H1 (cell line): ENCODE results near the gene AP1S1. TPM values are rescaled to one million over a fixed set of nuclear protein-coding genes. Genes with fewer than 3 reads are reported as not detected.
A peak's percentile ranks its signal among the peaks of the same experiment; 100 is the strongest.

Source experiments
- CTCF ChIA-PET: fragments of 300-600 bp; sonication (Branson Sonifier 250); formaldehyde crosslinking; loops from one replicate; lab custom pipeline; 2021; ENCODE audit not compliant: partially characterized antibody; lab: Charles Lee
- POLR2A ChIA-PET: fragments of 300-600 bp; sonication (Branson Sonifier 250); formaldehyde crosslinking; loops from one replicate; lab custom pipeline; 2021; ENCODE audit warnings: inconsistent platforms; ENCODE audit not compliant: partially characterized antibody; lab: Charles Lee
- DNase-seq, 2 experiments: peaks; one replicate each; pipeline versions ENCODE4 v3.0.0 to v3.0.0-alpha.2; 2010 to 2022; ENCODE audit warnings: low spot score in 2 of 2, low read depth in 1 of 2, mixed read lengths in 1 of 2
- FAIRE-seq: peaks from 2 replicates; lab custom pipeline; 2011; peaks lifted over from hg19 to GRCh38; lab: Jason Lieb, UNC
- H2AFZ ChIP-seq: 2 replicates; pipeline ENCODE4 v1.8.1; 2012; ENCODE audit warnings: low read length, inconsistent platforms
- H2AK5ac ChIP-seq: 2 replicates; pipeline ENCODE4 v1.6.1; 2013; ENCODE audit warnings: low read depth, low read length
- H2BK120ac ChIP-seq: replicated peaks from 2 replicates; pipeline ENCODE3; 2013; ENCODE audit warnings: low read depth, low read length, inconsistent platforms
- H2BK12ac ChIP-seq: 2 replicates; pipeline ENCODE4 v1.6.1; 2013; ENCODE audit warnings: low read depth, low read length
- H2BK15ac ChIP-seq: 2 replicates; pipeline ENCODE4 v1.6.1; 2013; ENCODE audit warnings: low read length
- H2BK20ac ChIP-seq: 2 replicates; pipeline ENCODE4 v1.6.1; 2013; ENCODE audit warnings: low read length
- H2BK5ac ChIP-seq: 2 replicates; pipeline ENCODE4 v1.6.1; 2013; ENCODE audit warnings: low read depth, low read length
- H3K14ac ChIP-seq: 2 replicates; pipeline ENCODE4 v1.6.1; 2013; ENCODE audit warnings: inconsistent platforms; ENCODE audit not compliant: insufficient read length
- H3K18ac ChIP-seq: 2 replicates; pipeline ENCODE4 v1.6.1; 2013; ENCODE audit warnings: low read length; ENCODE audit errors: extremely low read depth
- H3K23ac ChIP-seq: 2 replicates; pipeline ENCODE4 v1.6.1; 2013; ENCODE audit warnings: inconsistent platforms; ENCODE audit not compliant: insufficient read length
- H3K23me2 ChIP-seq: 2 replicates; pipeline ENCODE4 v1.6.1; 2013; ENCODE audit warnings: low read depth, low read length
- H3K27ac ChIP-seq: 2 replicates; pipeline ENCODE4 v1.6.1; 2011; ENCODE audit warnings: low read depth, low read length, inconsistent platforms
- H3K27me3 ChIP-seq, 4 experiments: replicated peaks in 1 of 4; 1 replicate in 1 of 4; 2 replicates in 3 of 4; pipeline versions ENCODE4 v1.6.1 to v1.8.1; 2011 to 2013; ENCODE audit warnings: low read length in 3 of 4, mild to moderate bottlenecking in 3 of 4, inconsistent platforms in 2 of 4, mixed read lengths in 2 of 4, moderate library complexity in 1 of 4; ENCODE audit not compliant: control insufficient read depth in 3 of 4, insufficient read depth in 3 of 4; ENCODE audit errors: extremely low read depth in 1 of 4
- H3K36me3 ChIP-seq, 4 experiments: 2 replicates each; pipeline versions ENCODE4 v1.6.1 to v1.8.1; 2011 to 2013; ENCODE audit warnings: mild to moderate bottlenecking in 4 of 4, low read length in 3 of 4, moderate library complexity in 2 of 4, control low read depth in 1 of 4, inconsistent platforms in 1 of 4; ENCODE audit not compliant: insufficient read depth in 4 of 4, control insufficient read depth in 2 of 4
- H3K4ac ChIP-seq: replicated peaks from 2 replicates; pipeline ENCODE3; 2013; ENCODE audit warnings: low read length, low read depth, mixed read lengths, inconsistent platforms; ENCODE audit not compliant: insufficient read length
- H3K4me1 ChIP-seq, 4 experiments: replicated peaks in 1 of 4; 1 replicate in 1 of 4; 2 replicates in 3 of 4; pipeline versions ENCODE4 v1.6.1 to v1.8.1; 2011 to 2013; ENCODE audit warnings: low read length in 3 of 4, inconsistent platforms in 2 of 4, mixed read lengths in 1 of 4; ENCODE audit not compliant: insufficient read depth in 4 of 4, control insufficient read depth in 3 of 4
- H3K4me2 ChIP-seq, 2 experiments: 2 replicates each; pipeline versions ENCODE4 v1.6.1 to v1.8.1; 2011 to 2013; ENCODE audit warnings: low read depth in 2 of 2, low read length in 2 of 2, control low read depth in 1 of 2, inconsistent platforms in 1 of 2, mild to moderate bottlenecking in 1 of 2; ENCODE audit not compliant: insufficient read depth in 1 of 2
- H3K4me3 ChIP-seq, 4 experiments: fragments of 200-600, 300-600 bp in 1 of 4; sonication (generic), shearing (Covaris generic), sonication (Bioruptor Twin) in 1 of 4; 2 replicates each; pipeline versions ENCODE4 v1.5.1 to v1.8.1; 2011 to 2016; ENCODE audit warnings: low read length in 4 of 4, low read depth in 3 of 4, control low read depth in 2 of 4, inconsistent platforms in 2 of 4, mild to moderate bottlenecking in 2 of 4, mixed read lengths in 1 of 4, moderate library complexity in 1 of 4; ENCODE audit not compliant: insufficient read depth in 2 of 4; ENCODE audit errors: extremely low read depth in 1 of 4
- H3K56ac ChIP-seq: replicated peaks from 2 replicates; pipeline ENCODE3; 2013; ENCODE audit warnings: low read depth, mild to moderate bottlenecking, mixed read lengths, low read length, inconsistent platforms; ENCODE audit not compliant: insufficient read length
- H3K79me1 ChIP-seq: 2 replicates; pipeline ENCODE4 v1.6.1; 2013; ENCODE audit warnings: low read depth, low read length, control low read depth
- H3K79me2 ChIP-seq, 2 experiments: 2 replicates each; pipeline versions ENCODE4 v1.6.1 to v1.8.1; 2012 to 2013; ENCODE audit warnings: low read length in 2 of 2, mild to moderate bottlenecking in 2 of 2, inconsistent platforms in 1 of 2; ENCODE audit not compliant: insufficient read depth in 2 of 2, control insufficient read depth in 1 of 2
- H3K9ac ChIP-seq, 4 experiments: replicated peaks in 1 of 4; 1 replicate in 1 of 4; 2 replicates in 3 of 4; pipeline versions ENCODE4 v1.6.1 to v1.8.1; 2011 to 2013; ENCODE audit warnings: low read depth in 3 of 4, low read length in 3 of 4, control low read depth in 2 of 4, mild to moderate bottlenecking in 2 of 4, moderate library complexity in 2 of 4, inconsistent platforms in 1 of 4; ENCODE audit errors: extremely low read depth in 1 of 4
- H3K9me3 ChIP-seq, 2 experiments: 2 replicates each; pipeline versions ENCODE4 v1.6.1 to v1.8.1; 2012 to 2013; ENCODE audit warnings: mild to moderate bottlenecking in 2 of 2, moderate library complexity in 2 of 2, control low read depth in 1 of 2, inconsistent platforms in 1 of 2, low read depth in 1 of 2, low read length in 1 of 2, mixed read lengths in 1 of 2; ENCODE audit not compliant: insufficient read depth in 2 of 2
- H4K20me1 ChIP-seq, 2 experiments: replicated peaks in 1 of 2; 2 replicates each; pipeline versions ENCODE3 to v1.8.1; 2011 to 2013; ENCODE audit warnings: inconsistent platforms in 2 of 2, low read length in 2 of 2, mild to moderate bottlenecking in 1 of 2; ENCODE audit not compliant: insufficient read depth in 2 of 2, control insufficient read depth in 1 of 2
- H4K5ac ChIP-seq: 2 replicates; pipeline ENCODE4 v1.6.1; 2013; ENCODE audit warnings: low read length, low read depth, mixed read lengths, inconsistent platforms; ENCODE audit not compliant: insufficient read length
- H4K8ac ChIP-seq: 2 replicates; pipeline ENCODE4 v1.8.0; 2013; ENCODE audit warnings: mild to moderate bottlenecking, moderate library complexity, low read length, inconsistent platforms; ENCODE audit not compliant: insufficient read depth; ENCODE audit errors: extremely low read depth
- H4K91ac ChIP-seq: replicated peaks from 2 replicates; pipeline ENCODE3; 2013; ENCODE audit warnings: low read length, mixed read lengths, inconsistent platforms; ENCODE audit not compliant: insufficient read length
- KDM1A ChIP-seq: fragments of 200-600, 300-600 bp; sonication (generic); IDR thresholded peaks from 2 replicates; pipeline ENCODE4 v1.7.1; 2016; ENCODE audit warnings: mild to moderate bottlenecking, low read length, borderline replicate concordance
- WGBS, 2 experiments: shearing (Covaris generic) in 1 of 2; methylation state at CpG; one replicate each; pipeline versions ENCODE4 v1.1.6 to v1.1.7; 2013 to 2015; ENCODE audit warnings: low lambda C conversion rate in 2 of 2, mixed read lengths in 2 of 2, inconsistent platforms in 1 of 2, low coverage in 1 of 2, missing lambda C conversion rate in 1 of 2; ENCODE audit not compliant: insufficient replicate concordance in 2 of 2, insufficient coverage in 1 of 2, insufficient read length in 1 of 2; ENCODE audit errors: extremely low coverage in 1 of 2, missing lambda C conversion rate in 1 of 2; 5-methylcytosine and 5-hydroxymethylcytosine counted together
- polyA plus RNA-seq, 7 experiments: library from polyadenylated mRNA; depleted of rRNA in 3 of 7; stranded (reverse) in 5 of 7; unstranded in 2 of 7; fragments of >200 nt in 5 of 7; fragments of 200-250 nt in 2 of 7; gene quantifications; 1 replicate in 5 of 7; 2 replicates in 1 of 7; 4 replicates in 1 of 7; pipeline versions ENCODE4 v1.2.1 to v1.2.3, GENCODE V29; 2011 to 2013; ENCODE audit warnings: missing spikeins in 2 of 7, mixed read lengths in 2 of 7
- total RNA-seq: library from RNA; stranded (reverse); fragmentation: NEBNext Ultra II Directional; extraction: Animal tissue kit (Norgen Biotek cat#: 25700); gene quantifications from 2 replicates; pipeline ENCODE4 v1.2.1, GENCODE V29; 2021
- TF ChIP-seq, protein P1 (sequence below): IDR thresholded peaks from 2 replicates; pipeline ENCODE4 v1.6.1; 2011; ENCODE audit warnings: low read depth, mild to moderate bottlenecking, low read length; ENCODE audit not compliant: insufficient read depth
- TF ChIP-seq, protein P2 (sequence below): IDR thresholded peaks from 2 replicates; pipeline ENCODE4 v1.6.1; 2012; ENCODE audit warnings: inconsistent platforms

Gene AP1S1
- total and polyA plus RNA-seq, 2 of the 8 experiments (the other 6 are each of a cell fraction or from before 2014, with no cell fraction given) = 56.1 to 59.3 TPM

DNA sequence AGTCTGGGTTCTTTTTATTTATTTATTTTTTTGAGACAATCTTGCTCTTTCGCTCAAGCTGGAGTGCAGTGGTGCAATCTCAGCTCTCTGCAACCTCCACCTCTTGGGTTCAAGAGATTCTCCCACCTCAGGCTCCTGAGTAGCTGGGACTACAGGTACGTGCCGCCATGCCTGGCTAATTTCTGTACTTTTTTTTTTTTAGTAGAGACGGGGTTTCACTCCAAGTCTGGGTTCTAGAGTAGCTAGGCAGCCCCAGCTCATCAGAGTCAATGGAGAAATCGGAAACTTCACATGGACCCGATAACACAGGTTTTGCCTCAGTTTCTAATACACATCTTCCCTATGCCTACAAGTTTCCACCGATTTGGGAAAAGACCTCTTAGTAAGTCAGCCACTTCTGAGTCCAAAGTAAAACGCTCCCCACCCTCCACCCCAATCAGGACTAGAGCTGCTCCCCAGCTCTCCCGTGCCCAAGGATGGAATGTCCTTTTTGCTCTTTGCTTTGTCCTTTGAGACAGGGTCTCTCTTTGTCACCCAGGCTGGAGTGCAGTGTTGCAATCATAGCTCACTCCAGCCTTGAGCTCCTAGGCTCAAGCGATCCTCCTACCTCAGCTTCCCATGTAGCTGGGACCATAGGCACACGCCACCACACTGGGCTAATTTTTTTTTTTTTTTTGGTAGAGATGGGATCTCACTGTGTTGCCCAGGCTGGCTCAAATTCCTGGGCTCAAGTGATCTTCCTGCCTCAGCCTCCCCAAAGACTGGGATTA, 31.2 kb upstream of the AP1S1 start:
- H2BK12ac ChIP-seq = peak overlapping the region; percentile 96; the same call in 1 of the 2 replicates
- no peak for FAIRE-seq
- H2AK5ac ChIP-seq = no peak overlapping the region
- no peaks in the 10 kb centered on the region; the same call in 1 of the 2 replicates for H3K23me2 ChIP-seq
- H3K36me3 ChIP-seq = no peaks in the 10 kb centered on the region
- no peak overlapping the region for H3K9ac ChIP-seq
- H3K9me3 ChIP-seq = peaks cover 0 to 4% of the 10 kb centered on the region in 2 experiments; a peak in 1 of 4 replicates
- H4K5ac ChIP-seq = no peak overlapping the region
- TF ChIP-seq, protein P1, sequence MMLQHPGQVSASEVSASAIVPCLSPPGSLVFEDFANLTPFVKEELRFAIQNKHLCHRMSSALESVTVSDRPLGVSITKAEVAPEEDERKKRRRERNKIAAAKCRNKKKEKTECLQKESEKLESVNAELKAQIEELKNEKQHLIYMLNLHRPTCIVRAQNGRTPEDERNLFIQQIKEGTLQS = no peak
- TF ChIP-seq, protein P2, sequence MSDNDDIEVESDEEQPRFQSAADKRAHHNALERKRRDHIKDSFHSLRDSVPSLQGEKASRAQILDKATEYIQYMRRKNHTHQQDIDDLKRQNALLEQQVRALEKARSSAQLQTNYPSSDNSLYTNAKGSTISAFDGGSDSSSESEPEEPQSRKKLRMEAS = no peak
- TF ChIP-seq KDM1A = 0 out of 2 replicates have a peak, but pooled peaks have one; percentile 43
- ChIA-PET POLR2A (interaction anchor here (0.6 to 2.1 kb wide), 9 partner anchors 11 to 122 kb away, joined by 3 to 8 read pairs (median 3); partner anchors contain the start of gene FIS1), CTCF (interaction anchor here (0.7 to 8.3 kb wide), 11 partner anchors 12 to 271 kb away, joined by 3 to 80 read pairs (median 4); partner anchors contain the start of gene SLC12A9)
- H2BK20ac ChIP-seq = 0 out of 2 replicates have a peak overlapping the region, but pooled peaks have one; percentile 9
- no peaks in the 10 kb centered on the region for H4K20me1 ChIP-seq
- peaks cover 8 to 22% (median 14%) of the 10 kb centered on the region in 4 experiments for H3K4me1 ChIP-seq
- H3K79me1 ChIP-seq = no peaks in the 10 kb centered on the region
- H2BK15ac ChIP-seq = 0 out of 2 replicates have a peak overlapping the region, but pooled peaks have one; percentile 3
- no peak overlapping the region for H3K56ac ChIP-seq
- peak overlapping the region; percentile 88; the same call in 1 of the 2 replicates for H2BK5ac ChIP-seq
- no peak overlapping the region for H4K91ac ChIP-seq
- 89% methylated on average over 11 of the region's 11 CpGs; no CpG with 5 or more reads in 1 of the 2 experiments for WGBS, 2 experiments
- H4K8ac ChIP-seq = no peak overlapping the region; the same call in 1 of the 2 replicates
- no peak for DNase-seq
- no peak overlapping the region for H3K14ac ChIP-seq
- no peak overlapping the region for H3K4me2 ChIP-seq
- H3K27me3 ChIP-seq = no peaks in the 10 kb centered on the region; a peak in 1 of 7 replicates
- H3K18ac ChIP-seq = peak overlapping the region; percentile 93; the same call in 1 of the 2 replicates
- no peak overlapping the region for H2AFZ ChIP-seq
- H3K4me3 ChIP-seq = no peak overlapping the region
- H2BK120ac ChIP-seq = no peak overlapping the region
- H3K23ac ChIP-seq = no peak overlapping the region
- no peak overlapping the region for H3K27ac ChIP-seq
- H3K4ac ChIP-seq = no peak overlapping the region
- H3K79me2 ChIP-seq = no peaks in the 10 kb centered on the region
